ENCODE measurements around the gene BAK1. TPM values are rescaled to one million over a fixed set of nuclear protein-coding genes. Genes with fewer than 3 reads are reported as not detected.

Gene BAK1
- total and polyA plus RNA-seq, 2 of the 13 experiments (the other 11 are each of a cell fraction or from before 2014, with no cell fraction given) = 15.0 to 23.8 TPM

DNA sequence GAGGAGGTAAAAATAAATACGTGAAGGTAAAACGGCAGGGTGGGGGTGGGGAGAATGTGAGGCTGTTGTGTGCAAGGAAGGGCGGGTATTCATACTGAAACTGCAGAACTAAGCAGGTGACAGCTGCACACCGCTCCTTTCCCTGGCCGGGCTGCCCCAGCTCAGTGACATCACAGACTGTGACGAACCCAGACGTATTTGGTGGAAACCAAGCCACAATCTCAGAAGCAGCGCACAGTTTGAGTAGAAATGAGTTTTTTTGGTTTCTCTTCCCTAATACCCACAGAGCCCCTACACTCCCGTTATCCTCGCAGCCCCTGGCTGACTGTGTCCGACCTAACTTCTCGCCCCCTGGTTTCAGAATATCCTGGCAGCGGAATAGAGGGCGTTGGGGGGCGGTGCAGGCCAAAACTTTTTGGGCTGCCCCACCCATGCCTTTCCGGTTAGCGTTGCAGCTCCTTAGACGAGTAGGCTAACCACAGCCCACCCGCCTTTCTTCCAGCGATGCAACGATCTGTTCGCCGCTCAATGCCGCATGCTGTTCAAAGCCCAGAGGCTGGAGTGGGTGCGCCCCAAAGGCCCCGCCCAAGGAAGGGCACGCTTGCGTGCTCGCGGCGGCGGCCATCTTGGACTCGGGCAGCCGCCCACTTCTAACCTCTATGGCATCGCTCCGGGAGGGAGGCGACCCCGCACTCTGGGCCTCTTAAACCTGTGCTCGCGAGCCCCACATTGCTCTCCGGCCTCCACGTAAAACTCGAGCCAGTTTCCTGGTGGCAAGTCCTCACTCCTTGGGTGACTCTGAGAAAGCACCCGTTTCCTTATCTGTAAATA, 9.1 kb downstream of the BAK1 start (continued):
- peak; percentile 86 for TF ChIP-seq AKAP8 (CRISPR knock-in tag; IDR thresholded peaks at IDR 0.05)
- peak; percentile 80; the same call in 1 of the 2 replicates for TF ChIP-seq ZNF160 (CRISPR knock-in tag; IDR thresholded peaks at IDR 0.05)
- TF ChIP-seq EED (CRISPR knock-in tag; IDR thresholded peaks at IDR 0.05) = no peak
- TF ChIP-seq, protein P1, sequence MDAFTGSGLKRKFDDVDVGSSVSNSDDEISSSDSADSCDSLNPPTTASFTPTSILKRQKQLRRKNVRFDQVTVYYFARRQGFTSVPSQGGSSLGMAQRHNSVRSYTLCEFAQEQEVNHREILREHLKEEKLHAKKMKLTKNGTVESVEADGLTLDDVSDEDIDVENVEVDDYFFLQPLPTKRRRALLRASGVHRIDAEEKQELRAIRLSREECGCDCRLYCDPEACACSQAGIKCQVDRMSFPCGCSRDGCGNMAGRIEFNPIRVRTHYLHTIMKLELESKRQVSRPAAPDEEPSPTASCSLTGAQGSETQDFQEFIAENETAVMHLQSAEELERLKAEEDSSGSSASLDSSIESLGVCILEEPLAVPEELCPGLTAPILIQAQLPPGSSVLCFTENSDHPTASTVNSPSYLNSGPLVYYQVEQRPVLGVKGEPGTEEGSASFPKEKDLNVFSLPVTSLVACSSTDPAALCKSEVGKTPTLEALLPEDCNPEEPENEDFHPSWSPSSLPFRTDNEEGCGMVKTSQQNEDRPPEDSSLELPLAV (CRISPR knock-in tag; conservative IDR thresholded peaks at IDR 0.05; ENCODE audit: low read depth) = no peak
- peak; percentile 44; the same call in 1 of the 2 replicates for TF ChIP-seq HCFC1 (IDR thresholded peaks at IDR 0.05; ENCODE audit: low read depth, low read length)
- 0 out of 2 replicates have a peak, but pooled peaks have one; percentile 21 for TF ChIP-seq ZBTB7B (CRISPR knock-in tag; IDR thresholded peaks at IDR 0.05)
- TF ChIP-seq, protein P2, sequence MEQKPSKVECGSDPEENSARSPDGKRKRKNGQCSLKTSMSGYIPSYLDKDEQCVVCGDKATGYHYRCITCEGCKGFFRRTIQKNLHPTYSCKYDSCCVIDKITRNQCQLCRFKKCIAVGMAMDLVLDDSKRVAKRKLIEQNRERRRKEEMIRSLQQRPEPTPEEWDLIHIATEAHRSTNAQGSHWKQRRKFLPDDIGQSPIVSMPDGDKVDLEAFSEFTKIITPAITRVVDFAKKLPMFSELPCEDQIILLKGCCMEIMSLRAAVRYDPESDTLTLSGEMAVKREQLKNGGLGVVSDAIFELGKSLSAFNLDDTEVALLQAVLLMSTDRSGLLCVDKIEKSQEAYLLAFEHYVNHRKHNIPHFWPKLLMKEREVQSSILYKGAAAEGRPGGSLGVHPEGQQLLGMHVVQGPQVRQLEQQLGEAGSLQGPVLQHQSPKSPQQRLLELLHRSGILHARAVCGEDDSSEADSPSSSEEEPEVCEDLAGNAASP (CRISPR knock-in tag; IDR thresholded peaks at IDR 0.05; ENCODE audit: borderline replicate concordance) = peak; percentile 18; the same call in 1 of the 2 replicates
- TF ChIP-seq, protein P3, sequence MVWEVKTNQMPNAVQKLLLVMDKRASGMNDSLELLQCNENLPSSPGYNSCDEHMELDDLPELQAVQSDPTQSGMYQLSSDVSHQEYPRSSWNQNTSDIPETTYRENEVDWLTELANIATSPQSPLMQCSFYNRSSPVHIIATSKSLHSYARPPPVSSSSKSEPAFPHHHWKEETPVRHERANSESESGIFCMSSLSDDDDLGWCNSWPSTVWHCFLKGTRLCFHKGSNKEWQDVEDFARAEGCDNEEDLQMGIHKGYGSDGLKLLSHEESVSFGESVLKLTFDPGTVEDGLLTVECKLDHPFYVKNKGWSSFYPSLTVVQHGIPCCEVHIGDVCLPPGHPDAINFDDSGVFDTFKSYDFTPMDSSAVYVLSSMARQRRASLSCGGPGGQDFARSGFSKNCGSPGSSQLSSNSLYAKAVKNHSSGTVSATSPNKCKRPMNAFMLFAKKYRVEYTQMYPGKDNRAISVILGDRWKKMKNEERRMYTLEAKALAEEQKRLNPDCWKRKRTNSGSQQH (CRISPR knock-in tag; IDR thresholded peaks at IDR 0.05; ENCODE audit: low read depth) = no peak
- no peak for TF ChIP-seq SCMH1 (CRISPR knock-in tag; IDR thresholded peaks at IDR 0.05; ENCODE audit: borderline replicate concordance)
- no peak for TF ChIP-seq ATAD3A (CRISPR knock-in tag; IDR thresholded peaks at IDR 0.05)
- TF ChIP-seq NFKBIZ (CRISPR knock-in tag; IDR thresholded peaks at IDR 0.05) = no peak
- TF ChIP-seq ZNF556 (CRISPR knock-in tag; IDR thresholded peaks at IDR 0.05; ENCODE audit: borderline replicate concordance) = 0 out of 2 replicates have a peak, but pooled peaks have one; percentile 39
- TF ChIP-seq, protein P4, sequence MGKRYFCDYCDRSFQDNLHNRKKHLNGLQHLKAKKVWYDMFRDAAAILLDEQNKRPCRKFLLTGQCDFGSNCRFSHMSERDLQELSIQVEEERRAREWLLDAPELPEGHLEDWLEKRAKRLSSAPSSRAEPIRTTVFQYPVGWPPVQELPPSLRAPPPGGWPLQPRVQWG (CRISPR knock-in tag; IDR thresholded peaks at IDR 0.05; ENCODE audit: borderline replicate concordance, low read depth) = no peak
- no peak for TF ChIP-seq MED1 (CRISPR knock-in tag; IDR thresholded peaks at IDR 0.05)
- 0 out of 2 replicates have a peak, but pooled peaks have one; percentile 16 for TF ChIP-seq ZNF547 (CRISPR knock-in tag; IDR thresholded peaks at IDR 0.05)
- TF ChIP-seq, protein P5, sequence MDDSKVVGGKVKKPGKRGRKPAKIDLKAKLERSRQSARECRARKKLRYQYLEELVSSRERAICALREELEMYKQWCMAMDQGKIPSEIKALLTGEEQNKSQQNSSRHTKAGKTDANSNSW (CRISPR knock-in tag; IDR thresholded peaks at IDR 0.05; ENCODE audit: borderline replicate concordance) = no peak
- 0 out of 2 replicates have a peak, but pooled peaks have one; percentile 39 for TF ChIP-seq TP53 (CRISPR knock-in tag; conservative IDR thresholded peaks at IDR 0.05)
- no peak for TF ChIP-seq HNRNPLL (IDR thresholded peaks at IDR 0.05; ENCODE audit: low read depth, low read length, poor library complexity, severe bottlenecking)
- peak; percentile 52; the same call in 1 of the 2 replicates for TF ChIP-seq NFYC (CRISPR knock-in tag; IDR thresholded peaks at IDR 0.05)
- TF ChIP-seq, protein P6, sequence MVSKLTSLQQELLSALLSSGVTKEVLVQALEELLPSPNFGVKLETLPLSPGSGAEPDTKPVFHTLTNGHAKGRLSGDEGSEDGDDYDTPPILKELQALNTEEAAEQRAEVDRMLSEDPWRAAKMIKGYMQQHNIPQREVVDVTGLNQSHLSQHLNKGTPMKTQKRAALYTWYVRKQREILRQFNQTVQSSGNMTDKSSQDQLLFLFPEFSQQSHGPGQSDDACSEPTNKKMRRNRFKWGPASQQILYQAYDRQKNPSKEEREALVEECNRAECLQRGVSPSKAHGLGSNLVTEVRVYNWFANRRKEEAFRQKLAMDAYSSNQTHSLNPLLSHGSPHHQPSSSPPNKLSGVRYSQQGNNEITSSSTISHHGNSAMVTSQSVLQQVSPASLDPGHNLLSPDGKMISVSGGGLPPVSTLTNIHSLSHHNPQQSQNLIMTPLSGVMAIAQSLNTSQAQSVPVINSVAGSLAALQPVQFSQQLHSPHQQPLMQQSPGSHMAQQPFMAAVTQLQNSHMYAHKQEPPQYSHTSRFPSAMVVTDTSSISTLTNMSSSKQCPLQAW (CRISPR knock-in tag; IDR thresholded peaks at IDR 0.05) = peak; percentile 82
- TF ChIP-seq, protein P7, sequence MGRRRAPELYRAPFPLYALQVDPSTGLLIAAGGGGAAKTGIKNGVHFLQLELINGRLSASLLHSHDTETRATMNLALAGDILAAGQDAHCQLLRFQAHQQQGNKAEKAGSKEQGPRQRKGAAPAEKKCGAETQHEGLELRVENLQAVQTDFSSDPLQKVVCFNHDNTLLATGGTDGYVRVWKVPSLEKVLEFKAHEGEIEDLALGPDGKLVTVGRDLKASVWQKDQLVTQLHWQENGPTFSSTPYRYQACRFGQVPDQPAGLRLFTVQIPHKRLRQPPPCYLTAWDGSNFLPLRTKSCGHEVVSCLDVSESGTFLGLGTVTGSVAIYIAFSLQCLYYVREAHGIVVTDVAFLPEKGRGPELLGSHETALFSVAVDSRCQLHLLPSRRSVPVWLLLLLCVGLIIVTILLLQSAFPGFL (CRISPR knock-in tag; IDR thresholded peaks at IDR 0.05) = 0 out of 2 replicates have a peak, but pooled peaks have one; percentile 52

All from HepG2 (cell line).